ENCODE results near the gene GPR101.

GRCh38 chrX:137028699-137029098, 5.1 kb downstream of the GPR101 start:
- TF ChIP-seq CTCF (IDR thresholded peaks at IDR 0.05; ENCODE audit: low read length) (no peak), EZH2 (optimal IDR thresholded peaks at IDR 0.05; ENCODE audit: low read depth, low read length) (no peak), EZH2phosphoT487 (IDR thresholded peaks at IDR 0.05; ENCODE audit: low read length) (no peak)

Data from MM.1S (cell line).